ENCODE data around the gene PDIA6. TPM values are rescaled to one million over a fixed set of nuclear protein-coding genes. Genes with fewer than 3 reads are reported as not detected.
"Not testable (repeated sequence)": the region's sequence is repeated elsewhere in the genome, so short reads cannot be mapped to it uniquely, and the experiment has no call there.

Gene PDIA6
- total RNA-seq, 6 experiments from 2014 or later = 336 to 356 (median 351) TPM

DNA sequence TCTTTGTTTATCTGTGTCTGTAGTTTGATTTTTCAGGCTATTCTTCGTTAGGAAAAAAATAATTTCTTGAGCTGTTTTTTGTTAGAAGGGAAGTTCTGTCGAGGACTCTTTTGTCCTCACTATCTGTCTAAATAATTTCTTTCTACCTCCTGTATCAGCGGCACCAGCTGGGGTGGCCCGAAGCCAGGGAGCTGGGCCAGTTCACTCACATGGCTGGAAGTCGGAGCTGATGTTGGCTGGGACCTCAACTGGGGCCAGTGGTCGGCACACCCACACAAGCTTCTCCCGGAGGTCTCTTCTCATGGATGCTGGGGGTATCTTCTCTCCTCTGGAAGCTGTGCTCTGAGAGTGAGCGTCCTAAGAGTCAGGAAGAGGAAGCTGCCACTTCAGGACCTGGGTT, 8.0 kb upstream of the PDIA6 start:
- Mint-ChIP-seq H3K27me3 (ENCODE audit: insufficient read depth) (peaks cover 50% of the 10 kb centered on the region), H3K4me1 (ENCODE audit: low read depth) (no peaks in the 10 kb centered on the region), H3K4me3 (no peak overlapping the region), H3K27ac (no peak overlapping the region), H3K9me3 (no peaks in the 10 kb centered on the region), H3K36me3 (ENCODE audit: low read depth) (no peaks in the 10 kb centered on the region)
- TF ChIP-seq, protein P1, sequence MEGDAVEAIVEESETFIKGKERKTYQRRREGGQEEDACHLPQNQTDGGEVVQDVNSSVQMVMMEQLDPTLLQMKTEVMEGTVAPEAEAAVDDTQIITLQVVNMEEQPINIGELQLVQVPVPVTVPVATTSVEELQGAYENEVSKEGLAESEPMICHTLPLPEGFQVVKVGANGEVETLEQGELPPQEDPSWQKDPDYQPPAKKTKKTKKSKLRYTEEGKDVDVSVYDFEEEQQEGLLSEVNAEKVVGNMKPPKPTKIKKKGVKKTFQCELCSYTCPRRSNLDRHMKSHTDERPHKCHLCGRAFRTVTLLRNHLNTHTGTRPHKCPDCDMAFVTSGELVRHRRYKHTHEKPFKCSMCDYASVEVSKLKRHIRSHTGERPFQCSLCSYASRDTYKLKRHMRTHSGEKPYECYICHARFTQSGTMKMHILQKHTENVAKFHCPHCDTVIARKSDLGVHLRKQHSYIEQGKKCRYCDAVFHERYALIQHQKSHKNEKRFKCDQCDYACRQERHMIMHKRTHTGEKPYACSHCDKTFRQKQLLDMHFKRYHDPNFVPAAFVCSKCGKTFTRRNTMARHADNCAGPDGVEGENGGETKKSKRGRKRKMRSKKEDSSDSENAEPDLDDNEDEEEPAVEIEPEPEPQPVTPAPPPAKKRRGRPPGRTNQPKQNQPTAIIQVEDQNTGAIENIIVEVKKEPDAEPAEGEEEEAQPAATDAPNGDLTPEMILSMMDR (IDR thresholded peaks at IDR 0.05) = no peak
- no peak for DNase-seq

DNA sequence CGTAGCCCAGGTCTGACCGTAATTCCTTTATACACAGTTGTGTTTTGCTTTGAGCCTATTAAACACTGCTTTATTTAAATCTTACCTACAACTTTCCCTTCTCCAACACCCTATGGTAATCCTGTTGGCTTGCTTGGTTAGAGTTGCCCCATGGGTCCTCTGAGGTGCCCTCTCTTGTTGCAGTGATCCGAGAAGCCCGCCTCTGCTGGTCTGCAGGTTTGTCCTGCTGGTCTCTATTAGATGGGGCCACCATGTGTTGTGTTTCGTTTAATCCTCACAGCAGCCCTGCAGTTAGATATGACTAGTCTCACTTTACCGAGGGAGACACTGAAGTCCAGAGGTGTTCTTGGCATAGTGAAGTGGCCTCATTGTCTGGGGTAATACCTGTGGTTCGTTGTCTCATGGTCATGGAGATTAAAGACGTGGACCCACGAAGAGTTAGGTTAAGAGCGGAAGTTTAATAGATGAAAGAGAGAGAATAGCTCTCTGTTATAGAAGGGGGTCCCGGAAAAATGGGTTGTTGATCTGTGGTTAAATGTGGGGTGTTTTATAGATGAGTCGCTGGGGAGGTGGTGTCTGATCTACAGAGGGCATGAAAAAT, 7.2 kb upstream of the PDIA6 start:
- no peak overlapping the region for H3K4me3 Mint-ChIP-seq

DNA sequence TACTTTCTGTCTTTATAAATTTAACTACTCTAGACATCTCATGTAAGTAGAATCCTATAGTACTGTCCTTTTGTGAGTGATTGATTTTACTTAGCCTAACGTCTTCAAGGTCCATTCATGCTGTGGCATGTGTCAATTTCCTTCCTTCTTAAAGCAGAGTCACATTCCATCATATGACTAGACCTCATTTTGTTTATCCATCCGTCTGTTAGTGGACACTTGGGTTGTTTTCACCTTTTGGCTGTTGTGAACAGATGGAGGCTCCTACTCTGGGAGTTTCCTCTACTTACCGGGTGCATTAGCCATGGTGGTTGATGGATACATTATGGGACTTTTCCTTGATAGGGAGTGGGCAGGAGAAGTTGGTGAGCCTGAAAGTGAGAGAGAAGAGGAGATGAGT, 6.4 kb upstream of the PDIA6 start:
- no peaks in the 10 kb centered on the region for H3K36me3 Mint-ChIP-seq (ENCODE audit: low read depth)
- DNase-seq = no peak
- H3K9me3 Mint-ChIP-seq = no peaks in the 10 kb centered on the region
- H3K27me3 Mint-ChIP-seq (ENCODE audit: insufficient read depth) = peaks cover 49% of the 10 kb centered on the region
- H3K27ac Mint-ChIP-seq = no peak overlapping the region
- H3K4me1 Mint-ChIP-seq (ENCODE audit: low read depth) = peaks cover 4% of the 10 kb centered on the region; the same call in 1 of the 2 replicates
- TF ChIP-seq, protein P1 (IDR thresholded peaks at IDR 0.05) = no peak
- H3K4me3 Mint-ChIP-seq = no peak overlapping the region

More for the DNA sequence above, 7.2 kb upstream of the PDIA6 start:
- Mint-ChIP-seq H3K36me3 (ENCODE audit: low read depth) (no peaks in the 10 kb centered on the region), H3K9me3 (no peaks in the 10 kb centered on the region), H3K27ac (no peak overlapping the region), H3K4me1 (ENCODE audit: low read depth) (no peaks in the 10 kb centered on the region), H3K27me3 (ENCODE audit: insufficient read depth) (peaks cover 49% of the 10 kb centered on the region)
- TF ChIP-seq, protein P1 (IDR thresholded peaks at IDR 0.05) = no peak
- DNase-seq = no peak

DNA sequence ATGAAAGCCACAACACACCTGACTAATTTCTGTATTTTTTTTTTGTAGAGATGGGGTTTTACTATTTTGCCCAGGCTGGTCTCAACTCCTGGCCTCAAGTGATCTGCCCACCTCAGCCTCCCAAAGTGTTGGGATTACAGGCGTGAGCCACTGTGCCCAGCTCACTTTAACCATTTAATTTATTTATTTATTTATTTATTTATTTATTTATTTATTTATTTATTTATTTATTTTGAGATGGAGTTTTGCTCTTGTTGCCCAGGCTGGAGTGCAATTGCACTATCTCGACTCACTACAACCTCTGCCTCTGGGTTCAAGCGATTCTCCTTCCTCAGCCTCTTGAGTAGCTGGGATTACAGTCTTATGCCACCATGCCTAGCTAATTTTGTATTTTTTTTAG, 5.7 kb upstream of the PDIA6 start:
- DNase-seq; H3K4me1 Mint-ChIP-seq (ENCODE audit: low read depth); H3K4me3 Mint-ChIP-seq; H3K36me3 Mint-ChIP-seq (ENCODE audit: low read depth); H3K27ac Mint-ChIP-seq; H3K9me3 Mint-ChIP-seq: not testable (repeated sequence)
- peaks cover 44% of the 10 kb centered on the region for H3K27me3 Mint-ChIP-seq (ENCODE audit: insufficient read depth)

DNA sequence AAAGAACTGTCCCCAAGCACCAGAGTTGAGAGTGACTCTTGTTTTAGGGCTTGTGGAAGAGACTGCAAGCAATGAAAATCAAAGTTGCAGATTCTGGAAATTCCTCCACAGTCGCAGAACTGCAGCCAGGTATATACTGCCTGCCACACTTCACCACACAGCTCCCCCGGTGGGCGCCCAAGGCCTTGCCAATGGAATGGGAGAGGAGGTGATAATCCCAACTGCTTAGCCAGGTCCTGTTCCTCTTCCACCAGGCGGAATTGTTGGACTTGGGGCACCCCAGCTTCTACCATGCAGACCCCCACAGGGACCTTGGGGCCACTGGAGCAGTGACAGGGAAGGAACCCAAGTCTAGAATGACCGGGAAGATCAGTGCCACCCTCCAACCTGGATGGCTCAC, 4.8 kb upstream of the PDIA6 start:
- no peaks in the 10 kb centered on the region for H3K9me3 Mint-ChIP-seq
- H3K4me3 Mint-ChIP-seq = no peak overlapping the region
- no peak overlapping the region for H3K27ac Mint-ChIP-seq
- no peak for DNase-seq
- peaks cover 4% of the 10 kb centered on the region; the same call in 1 of the 2 replicates for H3K4me1 Mint-ChIP-seq (ENCODE audit: low read depth)
- H3K36me3 Mint-ChIP-seq (ENCODE audit: low read depth) = no peaks in the 10 kb centered on the region
- H3K27me3 Mint-ChIP-seq (ENCODE audit: insufficient read depth) = peaks cover 36% of the 10 kb centered on the region
- TF ChIP-seq, protein P1 (IDR thresholded peaks at IDR 0.05) = peak; percentile 64

DNA sequence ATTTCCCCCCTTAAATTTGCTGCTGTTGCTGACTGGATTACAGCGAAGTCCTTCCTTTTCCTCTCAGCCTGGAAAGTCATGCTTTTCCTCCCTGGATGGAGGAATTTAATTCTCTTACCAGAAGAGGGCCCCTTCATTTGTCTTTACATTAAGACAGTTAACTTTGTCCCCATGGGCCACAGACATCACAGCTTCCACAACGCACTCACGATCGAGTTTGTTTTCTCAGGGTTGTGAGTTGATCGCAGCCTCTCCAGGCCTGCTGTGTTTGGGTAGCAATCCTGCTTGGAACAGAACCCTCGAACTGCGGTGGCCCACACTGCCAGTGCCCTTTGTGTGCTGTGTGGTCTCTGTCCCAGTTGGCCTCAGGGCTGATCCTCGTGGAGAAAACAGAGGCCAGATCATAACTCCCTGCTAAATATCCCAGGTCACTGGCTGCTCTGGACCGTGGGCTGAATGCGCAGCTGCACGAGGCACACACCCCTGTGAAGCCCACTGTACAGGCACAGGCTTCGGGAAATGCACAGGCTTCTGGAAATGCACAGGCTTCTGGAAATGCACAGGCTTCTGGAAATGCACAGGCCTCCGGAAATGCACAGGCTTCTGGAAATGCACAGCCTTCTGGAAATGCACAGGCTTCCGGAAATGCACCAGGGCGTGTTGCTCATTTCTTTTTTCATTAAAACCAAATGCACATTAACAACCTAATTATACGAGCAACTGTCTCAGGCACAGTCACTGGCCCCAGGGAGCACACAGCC, 2.2 kb upstream of the PDIA6 start:
- Mint-ChIP-seq H3K36me3 (ENCODE audit: low read depth) (no peaks in the 10 kb centered on the region; the same call in 1 of the 2 replicates), H3K4me3 (no peak overlapping the region), H3K27ac (no peak overlapping the region), H3K4me1 (ENCODE audit: low read depth) (peaks cover 22% of the 10 kb centered on the region), H3K27me3 (ENCODE audit: insufficient read depth) (peaks cover 23% of the 10 kb centered on the region), H3K9me3 (no peaks in the 10 kb centered on the region)
- TF ChIP-seq, protein P1 (IDR thresholded peaks at IDR 0.05) = peak; percentile 20; the same call in 1 of the 2 replicates
- no peak for DNase-seq
